OCI-LY1 (cell line): Measurements from ENCODE around the gene LIPC.

ENCODE experiments used
- EZH2 ChIP-seq: fragments of 200-600 bp; sonication (generic), shearing (Covaris generic); IDR thresholded peaks from 2 replicates; pipeline ENCODE4 v1.8.0; 2017; ENCODE audit warnings: borderline replicate concordance, mixed run types, mild to moderate bottlenecking, antibody characterized with exemption, low read length, moderate library complexity, mixed read lengths
- TF ChIP-seq, protein P1 (sequence below): fragments of 200-600 bp; sonication (generic), shearing (Covaris generic); IDR thresholded peaks from 2 replicates; pipeline ENCODE4 v1.5.1; 2017; ENCODE audit warnings: mild to moderate bottlenecking, antibody characterized with exemption, low read length, moderate library complexity, mixed read lengths

DNA sequence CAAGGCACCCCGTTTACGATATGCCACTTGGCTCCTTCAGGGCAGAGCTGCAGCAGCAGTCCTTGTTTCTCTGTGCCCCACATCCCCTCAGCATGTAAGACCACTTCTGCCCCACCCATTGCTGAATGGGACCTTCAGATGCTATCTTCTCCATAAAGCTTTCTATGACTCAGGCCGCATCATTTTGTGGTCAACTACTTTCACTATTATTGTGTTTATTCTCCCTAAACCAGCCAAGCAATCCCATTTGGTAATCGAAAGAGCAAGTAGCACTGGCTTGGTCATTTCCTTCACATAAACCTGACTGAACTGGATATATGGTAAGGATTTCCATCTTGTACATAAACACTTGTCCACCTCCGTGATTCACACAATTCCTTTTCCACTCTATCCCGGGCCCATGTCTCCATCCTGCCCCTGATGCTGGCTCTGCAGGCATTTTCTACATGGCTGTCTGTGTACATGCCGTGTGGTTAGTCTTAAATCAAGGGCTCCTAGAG is 25.7 kb downstream of the LIPC start:
- TF ChIP-seq, protein P1, sequence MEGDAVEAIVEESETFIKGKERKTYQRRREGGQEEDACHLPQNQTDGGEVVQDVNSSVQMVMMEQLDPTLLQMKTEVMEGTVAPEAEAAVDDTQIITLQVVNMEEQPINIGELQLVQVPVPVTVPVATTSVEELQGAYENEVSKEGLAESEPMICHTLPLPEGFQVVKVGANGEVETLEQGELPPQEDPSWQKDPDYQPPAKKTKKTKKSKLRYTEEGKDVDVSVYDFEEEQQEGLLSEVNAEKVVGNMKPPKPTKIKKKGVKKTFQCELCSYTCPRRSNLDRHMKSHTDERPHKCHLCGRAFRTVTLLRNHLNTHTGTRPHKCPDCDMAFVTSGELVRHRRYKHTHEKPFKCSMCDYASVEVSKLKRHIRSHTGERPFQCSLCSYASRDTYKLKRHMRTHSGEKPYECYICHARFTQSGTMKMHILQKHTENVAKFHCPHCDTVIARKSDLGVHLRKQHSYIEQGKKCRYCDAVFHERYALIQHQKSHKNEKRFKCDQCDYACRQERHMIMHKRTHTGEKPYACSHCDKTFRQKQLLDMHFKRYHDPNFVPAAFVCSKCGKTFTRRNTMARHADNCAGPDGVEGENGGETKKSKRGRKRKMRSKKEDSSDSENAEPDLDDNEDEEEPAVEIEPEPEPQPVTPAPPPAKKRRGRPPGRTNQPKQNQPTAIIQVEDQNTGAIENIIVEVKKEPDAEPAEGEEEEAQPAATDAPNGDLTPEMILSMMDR, result no peak
- no peak for TF ChIP-seq EZH2
